ENCODE data around the gene AIFM2.

DNA sequence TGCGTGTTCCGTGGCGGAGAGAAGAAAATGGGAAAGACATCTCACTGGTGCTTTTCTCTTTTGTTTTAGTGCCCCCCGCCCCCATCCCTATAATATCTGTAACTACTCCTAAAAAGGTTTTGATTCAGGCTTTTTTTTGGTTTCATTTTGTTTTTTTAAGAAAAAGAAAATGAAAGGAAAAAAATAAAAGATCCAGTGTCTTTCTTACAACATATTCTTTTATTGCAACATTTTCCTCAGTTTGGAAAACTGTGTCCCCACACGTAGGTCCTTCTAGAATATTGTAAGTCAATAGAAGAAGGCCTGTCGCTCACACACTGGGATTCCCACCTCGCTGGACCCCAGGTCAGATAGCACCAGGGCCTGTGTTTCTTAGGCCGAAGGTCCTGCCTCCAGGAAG, 20.6 kb downstream of the AIFM2 start:
- TF ChIP-seq, protein P1, sequence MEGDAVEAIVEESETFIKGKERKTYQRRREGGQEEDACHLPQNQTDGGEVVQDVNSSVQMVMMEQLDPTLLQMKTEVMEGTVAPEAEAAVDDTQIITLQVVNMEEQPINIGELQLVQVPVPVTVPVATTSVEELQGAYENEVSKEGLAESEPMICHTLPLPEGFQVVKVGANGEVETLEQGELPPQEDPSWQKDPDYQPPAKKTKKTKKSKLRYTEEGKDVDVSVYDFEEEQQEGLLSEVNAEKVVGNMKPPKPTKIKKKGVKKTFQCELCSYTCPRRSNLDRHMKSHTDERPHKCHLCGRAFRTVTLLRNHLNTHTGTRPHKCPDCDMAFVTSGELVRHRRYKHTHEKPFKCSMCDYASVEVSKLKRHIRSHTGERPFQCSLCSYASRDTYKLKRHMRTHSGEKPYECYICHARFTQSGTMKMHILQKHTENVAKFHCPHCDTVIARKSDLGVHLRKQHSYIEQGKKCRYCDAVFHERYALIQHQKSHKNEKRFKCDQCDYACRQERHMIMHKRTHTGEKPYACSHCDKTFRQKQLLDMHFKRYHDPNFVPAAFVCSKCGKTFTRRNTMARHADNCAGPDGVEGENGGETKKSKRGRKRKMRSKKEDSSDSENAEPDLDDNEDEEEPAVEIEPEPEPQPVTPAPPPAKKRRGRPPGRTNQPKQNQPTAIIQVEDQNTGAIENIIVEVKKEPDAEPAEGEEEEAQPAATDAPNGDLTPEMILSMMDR (IDR thresholded peaks at IDR 0.05) = no peak
- no peak for TF ChIP-seq POLR2AphosphoS5 (IDR thresholded peaks at IDR 0.05; ENCODE audit: low read depth, low read length)

All from Panc1 (cell line).